ENCODE results near the gene CLASP1. TPM values are rescaled to one million over a fixed set of nuclear protein-coding genes. Genes with fewer than 3 reads are reported as not detected.

The CLASP1 gene
- total RNA-seq, 2 experiments from 2014 or later = 44.7 to 45.5 TPM

DNA sequence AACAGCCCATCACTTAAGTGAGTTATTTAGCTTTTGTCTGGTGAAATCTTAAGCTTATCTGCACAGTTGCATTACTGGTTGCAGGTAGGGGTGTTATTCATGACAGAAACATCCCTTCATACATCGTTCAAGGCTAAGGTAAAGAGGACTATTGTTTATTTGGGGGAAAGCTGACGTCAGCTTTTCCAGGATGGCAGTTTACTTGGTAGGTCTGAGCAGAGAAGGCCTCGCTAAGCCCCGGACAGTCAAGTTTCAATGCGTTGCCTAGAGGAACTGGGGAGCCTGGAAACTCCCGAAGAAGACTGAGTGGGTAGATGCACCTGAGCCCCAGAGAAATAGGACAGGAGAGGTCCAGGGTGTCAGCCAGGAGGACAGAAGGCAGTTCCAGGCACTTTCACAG, 116.4 kb downstream of the CLASP1 start:
- Mint-ChIP-seq H3K4me1 (peaks cover 53% of the 10 kb centered on the region), H3K27ac (no peak overlapping the region), H3K9me3 (no peaks in the 10 kb centered on the region), H3K4me3 (no peak overlapping the region), H3K27me3 (no peaks in the 10 kb centered on the region), H3K36me3 (peaks cover 11% of the 10 kb centered on the region)
- DNase-seq = no peak

GRCh38 chr2:121532347-121532766, 116.9 kb downstream of the CLASP1 start:
- Mint-ChIP-seq H3K4me1 (peaks cover 54% of the 10 kb centered on the region), H3K36me3 (peaks cover 16% of the 10 kb centered on the region), H3K27ac (no peak overlapping the region)

GRCh38 chr2:121530212-121530705, 119.0 kb downstream of the CLASP1 start:
- no peaks in the 10 kb centered on the region for H3K27me3 Mint-ChIP-seq
- peak; percentile 82 for DNase-seq
- peaks cover 19% of the 10 kb centered on the region for H3K36me3 Mint-ChIP-seq
- peaks cover 53% of the 10 kb centered on the region for H3K4me1 Mint-ChIP-seq
- H3K27ac Mint-ChIP-seq = peak overlapping the region; percentile 99
- peak overlapping the region; percentile 92 for H3K4me3 Mint-ChIP-seq
- H3K9me3 Mint-ChIP-seq = no peaks in the 10 kb centered on the region

More at GRCh38 chr2:121532347-121532766, 116.9 kb downstream of the CLASP1 start:
- H3K4me3 Mint-ChIP-seq = peak overlapping the region; percentile 47
- no peaks in the 10 kb centered on the region for H3K27me3 Mint-ChIP-seq
- no peak for DNase-seq
- no peaks in the 10 kb centered on the region for H3K9me3 Mint-ChIP-seq

GRCh38 chr2:121529439-121530211, 119.6 kb downstream of the CLASP1 start:
- peak overlapping the region; percentile 92 for H3K4me3 Mint-ChIP-seq
- DNase-seq = peak; percentile 39
- H3K27me3 Mint-ChIP-seq = no peaks in the 10 kb centered on the region
- H3K36me3 Mint-ChIP-seq = peaks cover 19% of the 10 kb centered on the region
- H3K9me3 Mint-ChIP-seq = no peaks in the 10 kb centered on the region
- H3K27ac Mint-ChIP-seq = peak overlapping the region; percentile 99
- peaks cover 55% of the 10 kb centered on the region for H3K4me1 Mint-ChIP-seq

GRCh38 chr2:121527009-121527682, 122.1 kb downstream of the CLASP1 start:
- Mint-ChIP-seq H3K27me3 (no peaks in the 10 kb centered on the region), H3K4me1 (peaks cover 41% of the 10 kb centered on the region)
- DNase-seq = peak; percentile 29

DNA sequence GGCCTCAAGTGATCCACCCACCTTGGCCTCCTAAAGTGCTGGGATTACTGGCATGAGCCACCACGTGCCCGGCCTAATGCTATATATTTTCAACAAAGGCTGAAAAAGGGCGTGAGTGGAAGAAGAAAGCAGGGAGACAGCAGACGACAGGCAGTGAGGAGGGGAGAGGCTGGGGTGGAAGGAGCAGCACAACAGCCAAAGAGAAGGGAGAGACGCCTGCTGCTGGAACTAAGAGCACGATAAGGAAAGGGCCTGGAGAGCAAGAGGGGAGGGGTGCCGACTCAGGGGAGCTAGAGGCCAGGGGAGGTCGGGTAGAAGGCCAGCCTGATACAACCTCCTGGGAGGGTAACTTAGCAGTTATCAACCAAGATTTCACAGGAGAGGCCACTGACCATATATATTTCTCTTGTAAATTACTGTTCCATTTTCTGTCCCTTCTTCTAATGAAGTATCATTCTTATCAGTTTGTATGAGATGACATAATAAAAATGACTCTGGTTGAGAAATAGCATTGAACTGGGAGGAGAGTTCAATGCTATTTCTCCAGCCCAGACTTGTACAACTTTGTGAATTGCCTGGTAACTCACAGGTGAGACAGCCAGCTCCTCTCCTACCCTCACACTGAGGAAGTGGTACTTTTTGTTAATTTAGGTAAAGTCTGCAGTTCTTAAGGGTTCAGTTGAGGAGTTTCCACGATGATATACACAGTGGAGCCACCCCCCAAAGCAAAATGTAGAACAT, 124.4 kb downstream of the CLASP1 start:
- no peaks in the 10 kb centered on the region for H3K27me3 Mint-ChIP-seq
- H3K4me1 Mint-ChIP-seq = peaks cover 30% of the 10 kb centered on the region
- H3K36me3 Mint-ChIP-seq = peaks cover 20% of the 10 kb centered on the region
- no peaks in the 10 kb centered on the region for H3K9me3 Mint-ChIP-seq
- H3K27ac Mint-ChIP-seq = no peak overlapping the region
- H3K4me3 Mint-ChIP-seq = no peak overlapping the region
- no peak for DNase-seq

More at GRCh38 chr2:121527009-121527682, 122.1 kb downstream of the CLASP1 start:
- Mint-ChIP-seq H3K36me3 (peaks cover 21% of the 10 kb centered on the region), H3K9me3 (no peaks in the 10 kb centered on the region), H3K27ac (peak overlapping the region; percentile 65), H3K4me3 (no peak overlapping the region)

- Mint-ChIP-seq H3K36me3 (peaks cover 8% of the 10 kb centered on the region), H3K4me1 (peaks cover 2% of the 10 kb centered on the region), H3K27ac (no peak overlapping the region)
Observed at GRCh38 chr2:121521359-121521758, 127.9 kb downstream of the CLASP1 start.

GRCh38 chr2:121520641-121520994, 128.6 kb downstream of the CLASP1 start:
- no peak for DNase-seq
- H3K4me1 Mint-ChIP-seq = peaks cover 2% of the 10 kb centered on the region
- no peaks in the 10 kb centered on the region for H3K27me3 Mint-ChIP-seq
- no peak overlapping the region for H3K27ac Mint-ChIP-seq
- H3K9me3 Mint-ChIP-seq = no peaks in the 10 kb centered on the region
- H3K36me3 Mint-ChIP-seq = peaks cover 9% of the 10 kb centered on the region
- H3K4me3 Mint-ChIP-seq = no peak overlapping the region

More at GRCh38 chr2:121521359-121521758, 127.9 kb downstream of the CLASP1 start:
- no peak for DNase-seq
- no peak overlapping the region for H3K4me3 Mint-ChIP-seq
- no peaks in the 10 kb centered on the region for H3K9me3 Mint-ChIP-seq
- no peaks in the 10 kb centered on the region for H3K27me3 Mint-ChIP-seq

- no peak overlapping the region for H3K27ac Mint-ChIP-seq
- H3K4me1 Mint-ChIP-seq = peaks cover 2% of the 10 kb centered on the region
- H3K4me3 Mint-ChIP-seq = no peak overlapping the region
- H3K27me3 Mint-ChIP-seq = no peaks in the 10 kb centered on the region
- H3K36me3 Mint-ChIP-seq = peaks cover 11% of the 10 kb centered on the region
- DNase-seq = no peak
- H3K9me3 Mint-ChIP-seq = no peaks in the 10 kb centered on the region
Observed at GRCh38 chr2:121519732-121520640, 129.3 kb downstream of the CLASP1 start.

DNA sequence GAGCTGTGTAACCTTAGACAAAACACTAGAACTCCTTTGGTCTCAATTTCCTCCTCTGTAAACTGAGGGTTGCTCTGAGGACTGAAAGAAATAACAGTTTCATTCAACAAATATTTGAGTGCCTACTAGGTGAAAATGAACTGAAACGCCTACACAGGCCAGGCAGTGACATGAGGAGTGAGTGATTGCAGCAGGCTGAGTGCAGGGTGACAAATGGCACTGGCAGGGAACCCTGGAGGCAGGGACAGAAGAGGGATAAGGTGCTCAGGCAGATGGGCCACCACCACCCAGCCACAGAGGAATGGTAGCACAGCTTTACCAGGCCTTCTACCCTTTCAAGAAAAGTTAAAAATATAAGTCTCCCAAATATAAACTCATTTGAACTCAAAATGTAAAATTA, 130.1 kb downstream of the CLASP1 start:
- H3K4me1 Mint-ChIP-seq = peaks cover 2% of the 10 kb centered on the region
- H3K27ac Mint-ChIP-seq = no peak overlapping the region
- no peak overlapping the region for H3K4me3 Mint-ChIP-seq
- no peaks in the 10 kb centered on the region for H3K9me3 Mint-ChIP-seq
- no peak for DNase-seq
- H3K27me3 Mint-ChIP-seq = no peaks in the 10 kb centered on the region
- peaks cover 9% of the 10 kb centered on the region for H3K36me3 Mint-ChIP-seq

DNA sequence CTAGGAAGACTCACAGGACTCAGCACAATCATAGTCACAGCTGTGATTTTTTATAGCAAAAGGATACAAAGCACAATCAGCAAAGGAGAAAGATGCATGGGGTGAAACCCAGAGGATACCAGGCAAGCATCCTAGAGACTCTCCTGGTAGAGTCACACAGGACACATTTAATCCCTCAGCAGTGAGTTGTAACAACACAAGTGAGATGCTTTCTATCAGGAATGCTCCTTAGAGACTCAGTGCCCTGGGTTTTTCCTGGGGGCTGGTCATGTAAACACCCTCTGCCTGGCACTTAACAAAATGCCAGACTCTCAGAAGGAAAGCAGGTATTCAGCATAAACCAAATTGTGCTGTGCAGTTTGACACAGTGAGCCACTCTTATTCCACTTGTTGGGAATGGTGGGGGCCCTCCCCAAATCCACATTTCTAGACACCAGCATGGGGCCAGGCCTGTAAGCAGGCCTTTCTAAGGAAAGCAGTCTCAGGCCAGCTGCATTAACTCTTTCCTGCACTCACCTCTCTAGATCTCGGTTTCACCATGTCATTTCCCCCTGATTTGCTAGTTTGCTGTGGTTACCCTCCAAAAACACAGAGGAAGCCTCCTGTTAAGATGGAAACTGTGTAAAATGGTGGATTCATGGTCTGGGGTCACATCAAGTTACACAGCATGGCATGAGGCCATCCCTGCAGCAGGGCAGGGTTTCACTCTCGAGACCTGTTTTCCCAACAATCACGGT, 135.5 kb downstream of the CLASP1 start:
- peaks cover 2% of the 10 kb centered on the region for H3K9me3 Mint-ChIP-seq
- peaks cover 7% of the 10 kb centered on the region for H3K4me1 Mint-ChIP-seq
- no peaks in the 10 kb centered on the region for H3K27me3 Mint-ChIP-seq
- no peak overlapping the region for H3K4me3 Mint-ChIP-seq
- no peak overlapping the region for H3K27ac Mint-ChIP-seq
- H3K36me3 Mint-ChIP-seq = peaks cover 29% of the 10 kb centered on the region
- no peak for DNase-seq

DNA sequence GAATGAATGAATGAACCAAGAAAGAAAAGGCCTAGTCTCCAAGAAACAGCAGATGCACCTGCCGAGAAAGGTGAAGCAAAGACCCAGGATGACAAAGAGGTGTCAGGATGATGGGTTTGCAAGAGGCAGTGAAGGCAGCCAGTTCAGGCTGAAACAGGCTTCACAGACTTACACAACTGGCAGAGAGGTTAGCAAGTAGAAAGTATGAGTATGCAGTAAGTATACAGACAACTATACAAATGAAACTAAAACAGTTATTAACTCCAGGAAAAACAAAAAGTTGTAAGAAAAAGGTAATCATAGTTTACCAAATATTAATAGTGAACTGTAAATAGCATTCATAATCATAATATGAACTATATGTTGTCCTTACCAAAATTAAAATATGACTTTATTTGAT, 138.4 kb downstream of the CLASP1 start:
- Mint-ChIP-seq H3K27ac (no peak overlapping the region), H3K4me1 (peaks cover 12% of the 10 kb centered on the region), H3K36me3 (peaks cover 38% of the 10 kb centered on the region), H3K27me3 (no peaks in the 10 kb centered on the region), H3K4me3 (no peak overlapping the region), H3K9me3 (peaks cover 3% of the 10 kb centered on the region)
- DNase-seq = no peak

GRCh38 chr2:121506621-121507020, 142.6 kb downstream of the CLASP1 start:
- peaks cover 10% of the 10 kb centered on the region for H3K4me1 Mint-ChIP-seq
- H3K36me3 Mint-ChIP-seq = peaks cover 42% of the 10 kb centered on the region
- no peak overlapping the region for H3K27ac Mint-ChIP-seq
- H3K27me3 Mint-ChIP-seq = no peaks in the 10 kb centered on the region
- peaks cover 3% of the 10 kb centered on the region for H3K9me3 Mint-ChIP-seq
- no peak overlapping the region for H3K4me3 Mint-ChIP-seq
- no peak for DNase-seq

Measured in activated naive CD8-positive, alpha-beta T cell treated with anti-CD3 and anti-CD28 coated beads for 36 hours (primary cell).